Mesenchymal stem cell (in vitro differentiated cells and primary cell): ENCODE data around the gene CCNK.

Source experiments
- DNase-seq: peaks from one replicate; pipeline ENCODE4 v3.0.0-alpha.2; 2013
- H2AFZ ChIP-seq: one replicate; pipeline ENCODE4 v1.6.1; 2013; ENCODE audit warnings: low read depth, mild to moderate bottlenecking, control low read depth, inconsistent platforms, low read length, moderate library complexity
- H2AK5ac ChIP-seq: 2 replicates; pipeline ENCODE4 v1.6.1; 2013; ENCODE audit warnings: low read length, moderate library complexity, mild to moderate bottlenecking, inconsistent platforms; ENCODE audit not compliant: severe bottlenecking
- H2BK120ac ChIP-seq: one replicate; pipeline ENCODE4 v1.6.1; 2013; ENCODE audit warnings: low read depth, mild to moderate bottlenecking, inconsistent platforms, low read length, moderate library complexity
- H2BK12ac ChIP-seq, 2 experiments: one replicate each; pipeline ENCODE4 v1.6.1; 2013; ENCODE audit warnings: inconsistent platforms in 2 of 2, low read length in 2 of 2, mild to moderate bottlenecking in 2 of 2, moderate library complexity in 2 of 2, control low read depth in 1 of 2
- H2BK15ac ChIP-seq: one replicate; pipeline ENCODE4 v1.6.1; 2013; ENCODE audit warnings: mild to moderate bottlenecking, low read depth, inconsistent platforms; ENCODE audit not compliant: poor library complexity, severe bottlenecking
- H2BK5ac ChIP-seq: 2 replicates; pipeline ENCODE4 v1.6.1; 2013; ENCODE audit warnings: low read depth, mild to moderate bottlenecking, low read length, control low read depth, inconsistent platforms; ENCODE audit not compliant: poor library complexity, severe bottlenecking
- H3K14ac ChIP-seq, 2 experiments: one replicate each; pipeline ENCODE4 v1.6.1; 2013; ENCODE audit warnings: inconsistent platforms in 2 of 2, low read length in 2 of 2, control low read depth in 1 of 2, mild to moderate bottlenecking in 1 of 2, moderate library complexity in 1 of 2
- H3K18ac ChIP-seq, 2 experiments: one replicate each; pipeline ENCODE4 v1.6.1; 2013; ENCODE audit warnings: inconsistent platforms in 2 of 2, low read length in 2 of 2, control low read depth in 1 of 2, low read depth in 1 of 2, mild to moderate bottlenecking in 1 of 2
- H3K23ac ChIP-seq, 2 experiments: one replicate each; pipeline ENCODE4 v1.6.1; 2013; ENCODE audit warnings: inconsistent platforms in 2 of 2, low read length in 2 of 2, mild to moderate bottlenecking in 2 of 2, moderate library complexity in 2 of 2, control low read depth in 1 of 2
- H3K27ac ChIP-seq: 2 replicates; pipeline ENCODE4 v1.5.1; 2013; ENCODE audit warnings: mild to moderate bottlenecking, moderate library complexity, low read length, control low read depth, inconsistent platforms; ENCODE audit not compliant: poor library complexity, severe bottlenecking
- H3K27me3 ChIP-seq, 2 experiments: 2 replicates each; pipeline versions ENCODE4 v1.6.1 to v1.7.0; 2013; ENCODE audit warnings: low read length in 2 of 2, mild to moderate bottlenecking in 2 of 2, moderate library complexity in 2 of 2, control low read depth in 1 of 2, inconsistent platforms in 1 of 2; ENCODE audit not compliant: control insufficient read depth in 1 of 2, insufficient read depth in 1 of 2
- H3K36me3 ChIP-seq, 2 experiments: 2 replicates each; pipeline versions ENCODE4 v1.6.1 to v1.7.0; 2013; ENCODE audit warnings: low read length in 2 of 2, control low read depth in 1 of 2, inconsistent platforms in 1 of 2, low read depth in 1 of 2, mild to moderate bottlenecking in 1 of 2; ENCODE audit not compliant: insufficient read depth in 2 of 2, control insufficient read depth in 1 of 2
- H3K4ac ChIP-seq, 2 experiments: one replicate each; pipeline ENCODE4 v1.6.1; 2013; ENCODE audit warnings: inconsistent platforms in 2 of 2, low read length in 2 of 2, mild to moderate bottlenecking in 2 of 2, moderate library complexity in 2 of 2, control low read depth in 1 of 2, low read depth in 1 of 2
- H3K4me1 ChIP-seq: 2 replicates; pipeline ENCODE4 v1.6.1; 2013; ENCODE audit warnings: low read depth, low read length, control low read depth; ENCODE audit not compliant: control insufficient read depth, insufficient read depth
- H3K4me2 ChIP-seq: 2 replicates; pipeline ENCODE4 v1.6.1; 2013; ENCODE audit warnings: low read length, mild to moderate bottlenecking, inconsistent platforms; ENCODE audit not compliant: poor library complexity, severe bottlenecking
- H3K4me3 ChIP-seq, 2 experiments: 2 replicates each; pipeline versions ENCODE4 v1.5.1 to v1.7.0; 2013; ENCODE audit warnings: low read length in 2 of 2, mild to moderate bottlenecking in 2 of 2, control low read depth in 1 of 2, low read depth in 1 of 2; ENCODE audit not compliant: insufficient read depth in 1 of 2
- H3K79me1 ChIP-seq: replicated peaks from 2 replicates; pipeline ENCODE4 v1.6.1; 2013; ENCODE audit warnings: mild to moderate bottlenecking, control low read depth, low read length, inconsistent platforms; ENCODE audit not compliant: poor library complexity, severe bottlenecking
- H3K9ac ChIP-seq: 2 replicates; pipeline ENCODE4 v1.7.0; 2013; ENCODE audit warnings: mild to moderate bottlenecking, low read length, moderate library complexity
- H3K9me3 ChIP-seq: 2 replicates; pipeline ENCODE4 v1.7.0; 2013; ENCODE audit warnings: mild to moderate bottlenecking, low read length; ENCODE audit not compliant: control insufficient read depth
- H4K8ac ChIP-seq: one replicate; pipeline ENCODE4 v1.6.1; 2013; ENCODE audit warnings: inconsistent platforms, mild to moderate bottlenecking, low read length, moderate library complexity
- H4K91ac ChIP-seq: one replicate; pipeline ENCODE4 v1.6.1; 2013; ENCODE audit warnings: mild to moderate bottlenecking, low read length, inconsistent platforms
- WGBS: methylation state at CpG from one replicate; pipeline ENCODE4 v1.1.7; 2013; ENCODE audit warnings: mixed read lengths; 5-methylcytosine and 5-hydroxymethylcytosine counted together

CCNK gene

GRCh38 chr14:99484106-99484505, 2.9 kb downstream of the CCNK start:
- peaks cover 4% of the 10 kb centered on the region for H3K4me1 ChIP-seq
- H2BK12ac ChIP-seq, result no peak overlapping the region
- no peak overlapping the region for H3K14ac ChIP-seq
- no peak overlapping the region for H3K18ac ChIP-seq
- H2AK5ac ChIP-seq, result no peak overlapping the region
- no peaks in the 10 kb centered on the region for H3K9me3 ChIP-seq
- peaks cover 0 to 4% of the 10 kb centered on the region in 2 experiments for H3K36me3 ChIP-seq
- no peak overlapping the region for H2BK15ac ChIP-seq
- no peaks in the 10 kb centered on the region for H3K27me3 ChIP-seq
- no peak for DNase-seq
- H3K4me2 ChIP-seq, result no peak overlapping the region
- H3K79me1 ChIP-seq, result no peaks in the 10 kb centered on the region
- peak overlapping the region; percentile 0 for H3K9ac ChIP-seq
- H3K23ac ChIP-seq, result no peak overlapping the region
- WGBS, result no CpG with 5 or more reads among the region's 2 CpGs
- H2BK120ac ChIP-seq, result no peak overlapping the region
- H3K27ac ChIP-seq, result no peak overlapping the region
- no peak overlapping the region for H2AFZ ChIP-seq
- no peak overlapping the region for H2BK5ac ChIP-seq
- no peak overlapping the region for H4K91ac ChIP-seq
- no peak overlapping the region for H4K8ac ChIP-seq
- no peak overlapping the region for H3K4me3 ChIP-seq
- H3K4ac ChIP-seq, result no peak overlapping the region

GRCh38 chr14:99497341-99497740, 16.1 kb downstream of the CCNK start:
- Histone ChIP-seq H3K27ac (no peak overlapping the region), H3K27me3 (no peaks in the 10 kb centered on the region), H4K8ac (no peak overlapping the region), H3K4me2 (no peak overlapping the region), H2AK5ac (no peak overlapping the region), H4K91ac (no peak overlapping the region), H3K9ac (no peak overlapping the region), H2BK15ac (no peak overlapping the region), H2BK12ac (no peak overlapping the region), H3K14ac (no peak overlapping the region), H2BK5ac (no peak overlapping the region), H3K9me3 (no peaks in the 10 kb centered on the region), H3K79me1 (peaks cover 47% of the 10 kb centered on the region), H3K18ac (no peak overlapping the region), H2BK120ac (no peak overlapping the region), H3K4me3 (no peak overlapping the region), H3K4me1 (no peaks in the 10 kb centered on the region), H3K23ac (no peak overlapping the region), H2AFZ (no peak overlapping the region), H3K36me3 (peaks cover 52 to 92% of the 10 kb centered on the region in 2 experiments), H3K4ac (no peak overlapping the region)
- no peak for DNase-seq
- 100% methylated on average over 1 of the region's 2 CpGs for WGBS

GRCh38 chr14:99497894-99498293, 16.7 kb downstream of the CCNK start:
- Histone ChIP-seq H3K4me1 (no peaks in the 10 kb centered on the region), H3K4me2 (no peak overlapping the region), H4K91ac (no peak overlapping the region), H4K8ac (no peak overlapping the region), H3K14ac (no peak overlapping the region), H3K79me1 (peaks cover 44% of the 10 kb centered on the region), H2AK5ac (no peak overlapping the region), H2BK5ac (no peak overlapping the region), H3K27me3 (no peaks in the 10 kb centered on the region), H2BK12ac (no peak overlapping the region), H3K9ac (no peak overlapping the region), H3K23ac (no peak overlapping the region), H3K9me3 (no peaks in the 10 kb centered on the region), H2BK15ac (no peak overlapping the region), H3K36me3 (peaks cover 52 to 92% of the 10 kb centered on the region in 2 experiments), H2AFZ (no peak overlapping the region), H3K18ac (no peak overlapping the region), H3K4ac (no peak overlapping the region), H3K4me3 (no peak overlapping the region), H3K27ac (no peak overlapping the region), H2BK120ac (no peak overlapping the region)
- WGBS, result 98% methylated on average over 3 of the region's 3 CpGs
- DNase-seq, result no peak

- Histone ChIP-seq H3K23ac (no peak overlapping the region), H3K4me3 (no peak overlapping the region), H4K8ac (no peak overlapping the region), H3K79me1 (peaks cover 29% of the 10 kb centered on the region), H2AK5ac (no peak overlapping the region), H3K4ac (no peak overlapping the region), H2BK12ac (no peak overlapping the region), H3K9me3 (no peaks in the 10 kb centered on the region), H2BK120ac (no peak overlapping the region), H2BK15ac (no peak overlapping the region), H2AFZ (no peak overlapping the region), H3K4me2 (no peak overlapping the region), H2BK5ac (no peak overlapping the region), H3K4me1 (no peaks in the 10 kb centered on the region), H3K14ac (no peak overlapping the region), H3K18ac (no peak overlapping the region), H3K27ac (no peak overlapping the region), H3K9ac (no peak overlapping the region), H3K36me3 (peaks cover 67 to 96% of the 10 kb centered on the region in 2 experiments), H4K91ac (no peak overlapping the region), H3K27me3 (no peaks in the 10 kb centered on the region)
- WGBS, result 89% methylated on average over 14 of the region's 14 CpGs
- no peak for DNase-seq
Measured at GRCh38 chr14:99502989-99503421, 21.8 kb downstream of the CCNK start.
